GM23248 (cell line): Measurements from ENCODE around the gene MARCO.

Source experiments
- EZH2 ChIP-seq: fragments of 200-600 bp; sonication (generic); IDR thresholded peaks from 2 replicates; pipeline ENCODE4 v1.6.1; 2018; ENCODE audit warnings: antibody characterized with exemption, mild to moderate bottlenecking; ENCODE audit not compliant: insufficient read depth, poor library complexity, severe bottlenecking
- EZH2phosphoT487 ChIP-seq: fragments of 200-600 bp; sonication (generic); IDR thresholded peaks from 2 replicates; pipeline ENCODE4 v1.6.1; 2018; ENCODE audit warnings: antibody characterized with exemption, moderate library complexity, mild to moderate bottlenecking, low read depth; ENCODE audit not compliant: insufficient read depth

GRCh38 chr2:118982039-118982438 lies 40.0 kb downstream of the MARCO start:
- TF ChIP-seq EZH2phosphoT487, result no peak
- TF ChIP-seq EZH2, result no peak
